Endodermal cell (in vitro differentiated cells): ENCODE data around the gene LPAR3. TPM values are rescaled to one million over a fixed set of nuclear protein-coding genes. Genes with fewer than 3 reads are reported as not detected.

Experiments
- DNase-seq: peaks from one replicate; pipeline ENCODE4 v3.0.0-alpha.2; 2017
- H3K27ac ChIP-seq: 2 replicates; pipeline ENCODE4 v1.5.1; 2013; ENCODE audit warnings: mild to moderate bottlenecking, low read depth, low read length, moderate library complexity
- H3K27me3 ChIP-seq: 2 replicates; pipeline ENCODE4 v1.6.1; 2013; ENCODE audit warnings: mild to moderate bottlenecking, low read length, moderate library complexity; ENCODE audit not compliant: insufficient read depth, control insufficient read depth, poor library complexity, severe bottlenecking
- H3K36me3 ChIP-seq: 2 replicates; pipeline ENCODE4 v1.7.0; 2013; ENCODE audit warnings: mild to moderate bottlenecking, low read length, moderate library complexity; ENCODE audit not compliant: control insufficient read depth, insufficient read depth
- H3K4me1 ChIP-seq: one replicate; pipeline ENCODE4 v1.7.0; 2013; ENCODE audit warnings: low read length; ENCODE audit not compliant: control insufficient read depth, insufficient read depth
- H3K4me3 ChIP-seq: 2 replicates; pipeline ENCODE4 v1.5.1; 2013; ENCODE audit warnings: mild to moderate bottlenecking, low read length, moderate library complexity
- H3K9ac ChIP-seq: 2 replicates; pipeline ENCODE4 v1.6.1; 2013; ENCODE audit warnings: mild to moderate bottlenecking, low read length, moderate library complexity; ENCODE audit not compliant: poor library complexity, severe bottlenecking; ENCODE audit errors: extremely low read depth
- H3K9me3 ChIP-seq: 2 replicates; pipeline ENCODE4 v1.6.1; 2013; ENCODE audit warnings: mild to moderate bottlenecking, low read length, moderate library complexity; ENCODE audit not compliant: control insufficient read depth
- H3K27ac Mint-ChIP-seq: 2 replicates; pipeline ENCODE4 v1.8.0; 2020; ENCODE audit warnings: mixed read lengths
- H3K27me3 Mint-ChIP-seq: 2 replicates; pipeline ENCODE4 v1.8.0; 2021; ENCODE audit warnings: mild to moderate bottlenecking, mixed read lengths; ENCODE audit not compliant: insufficient read depth
- H3K36me3 Mint-ChIP-seq: 2 replicates; pipeline ENCODE4 v1.8.0; 2020; ENCODE audit warnings: low read depth, mixed read lengths
- H3K4me1 Mint-ChIP-seq: 2 replicates; pipeline ENCODE4 v1.8.0; 2020; ENCODE audit warnings: mixed read lengths
- H3K4me3 Mint-ChIP-seq: 2 replicates; pipeline ENCODE4 v1.8.0; 2020; ENCODE audit warnings: mild to moderate bottlenecking, moderate library complexity, mixed read lengths
- H3K9me3 Mint-ChIP-seq: 2 replicates; pipeline ENCODE4 v1.8.0; 2020; ENCODE audit warnings: mild to moderate bottlenecking, mixed read lengths
- WGBS, 2 experiments: methylation state at CpG; one replicate each; pipeline versions ENCODE4 v1.1.5 to v1.1.7; 2013; ENCODE audit warnings: missing lambda C conversion rate in 2 of 2, mixed read lengths in 1 of 2; ENCODE audit not compliant: insufficient coverage in 1 of 2, insufficient read length in 1 of 2; 5-methylcytosine and 5-hydroxymethylcytosine counted together
- total RNA-seq, 2 donors: library from RNA; stranded (reverse); fragmentation: NEBNext Ultra II Directional in 1 of 2; extraction: Animal tissue kit (Norgen Biotek cat#: 25700) in 1 of 2; gene quantifications; 2 replicates in 1 of 2; 3 replicates in 1 of 2; pipeline ENCODE4 v1.2.1, GENCODE V29; 2021
- TF ChIP-seq, protein P1 (sequence below): fragments of 200-600 bp; sonication (generic); conservative IDR thresholded peaks from 2 replicates; pipeline ENCODE4 v1.5.0; 2021; ENCODE audit warnings: antibody characterized with exemption, mild to moderate bottlenecking

The LPAR3 gene
- total RNA-seq, 2 donors from 2014 or later, result 0.89 to 3.7 TPM

DNA sequence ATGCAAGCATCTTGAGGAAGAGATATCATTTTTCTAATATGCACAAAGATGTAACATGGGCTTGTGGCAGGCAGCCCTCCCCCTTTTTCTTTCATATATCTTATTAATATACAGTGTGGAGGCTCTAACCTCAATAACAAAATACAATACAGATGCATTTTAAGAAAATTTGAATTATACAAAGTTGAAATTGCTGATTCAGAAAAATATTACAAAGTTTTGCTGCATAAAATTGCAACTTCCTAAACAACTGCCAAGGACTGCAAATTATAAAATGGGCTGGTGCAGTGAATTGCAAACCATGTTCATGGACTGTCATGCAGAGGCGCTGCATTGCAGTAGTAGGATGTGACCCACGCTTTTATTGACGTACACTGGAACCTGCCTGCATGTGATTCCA, 84.0 kb downstream of the LPAR3 start:
- Histone ChIP-seq H3K36me3 (no peaks in the 10 kb centered on the region), H3K9me3 (no peaks in the 10 kb centered on the region), H3K27me3 (no peaks in the 10 kb centered on the region), H3K9ac (no peak overlapping the region), H3K4me3 (no peak overlapping the region), H3K4me1 (no peaks in the 10 kb centered on the region), H3K27ac (no peak overlapping the region)
- Mint-ChIP-seq H3K27me3 (no peaks in the 10 kb centered on the region), H3K36me3 (no peaks in the 10 kb centered on the region), H3K4me3 (no peak overlapping the region), H3K9me3 (no peaks in the 10 kb centered on the region), H3K4me1 (no peaks in the 10 kb centered on the region), H3K27ac (no peak overlapping the region)
- TF ChIP-seq, protein P1, sequence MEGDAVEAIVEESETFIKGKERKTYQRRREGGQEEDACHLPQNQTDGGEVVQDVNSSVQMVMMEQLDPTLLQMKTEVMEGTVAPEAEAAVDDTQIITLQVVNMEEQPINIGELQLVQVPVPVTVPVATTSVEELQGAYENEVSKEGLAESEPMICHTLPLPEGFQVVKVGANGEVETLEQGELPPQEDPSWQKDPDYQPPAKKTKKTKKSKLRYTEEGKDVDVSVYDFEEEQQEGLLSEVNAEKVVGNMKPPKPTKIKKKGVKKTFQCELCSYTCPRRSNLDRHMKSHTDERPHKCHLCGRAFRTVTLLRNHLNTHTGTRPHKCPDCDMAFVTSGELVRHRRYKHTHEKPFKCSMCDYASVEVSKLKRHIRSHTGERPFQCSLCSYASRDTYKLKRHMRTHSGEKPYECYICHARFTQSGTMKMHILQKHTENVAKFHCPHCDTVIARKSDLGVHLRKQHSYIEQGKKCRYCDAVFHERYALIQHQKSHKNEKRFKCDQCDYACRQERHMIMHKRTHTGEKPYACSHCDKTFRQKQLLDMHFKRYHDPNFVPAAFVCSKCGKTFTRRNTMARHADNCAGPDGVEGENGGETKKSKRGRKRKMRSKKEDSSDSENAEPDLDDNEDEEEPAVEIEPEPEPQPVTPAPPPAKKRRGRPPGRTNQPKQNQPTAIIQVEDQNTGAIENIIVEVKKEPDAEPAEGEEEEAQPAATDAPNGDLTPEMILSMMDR, result no peak
- DNase-seq, result no peak
- WGBS, 2 experiments, result 96 to 100% methylated on average over 1 to 3 of the region's 3 CpGs

- Mint-ChIP-seq H3K9me3 (no peaks in the 10 kb centered on the region), H3K36me3 (no peaks in the 10 kb centered on the region), H3K4me1 (no peaks in the 10 kb centered on the region), H3K4me3 (no peak overlapping the region), H3K27ac (no peak overlapping the region), H3K27me3 (no peaks in the 10 kb centered on the region)
- no peaks in the 10 kb centered on the region for H3K9me3 ChIP-seq
- no peaks in the 10 kb centered on the region for H3K36me3 ChIP-seq
- no peaks in the 10 kb centered on the region for H3K4me1 ChIP-seq
- WGBS, 2 experiments, result 100% methylated on average over 1 of the region's 1 CpG
- H3K27ac ChIP-seq, result no peak overlapping the region
- no peak overlapping the region for H3K4me3 ChIP-seq
- H3K9ac ChIP-seq, result no peak overlapping the region
- H3K27me3 ChIP-seq, result no peaks in the 10 kb centered on the region
- DNase-seq, result no peak
- TF ChIP-seq, protein P1, result no peak
Measured at GRCh38 chr1:84803604-84804003, 89.4 kb downstream of the LPAR3 start.

DNA sequence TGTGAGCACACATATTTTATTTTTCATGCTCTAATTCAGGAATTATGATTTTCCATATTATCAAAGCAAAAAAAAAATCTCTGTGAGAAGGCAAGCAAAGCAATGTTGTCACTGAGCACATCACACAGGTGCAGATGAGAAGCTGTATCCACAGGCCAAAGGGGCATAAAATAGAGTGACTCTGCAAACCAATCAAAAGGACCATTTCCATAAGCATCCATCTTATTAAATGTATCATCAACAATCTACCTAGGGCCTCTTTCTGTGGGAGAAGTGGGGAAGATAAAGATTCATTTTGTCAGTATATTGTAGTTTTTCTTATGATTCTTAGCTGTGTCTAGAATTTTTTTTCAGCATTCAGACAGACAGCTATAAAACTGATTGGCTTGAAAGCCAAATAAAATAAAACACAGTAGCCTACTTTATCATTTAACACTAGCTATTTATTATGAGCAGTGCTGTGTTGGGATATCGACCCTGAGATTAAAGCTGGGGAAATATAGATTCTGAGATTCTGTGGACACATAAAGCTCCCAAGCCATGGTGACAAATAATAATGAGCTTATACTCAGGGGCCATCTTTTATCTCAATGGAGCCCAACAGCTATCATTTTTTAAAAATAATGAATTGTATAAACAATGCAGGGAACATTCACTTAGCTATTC, 90.3 kb downstream of the LPAR3 start:
- no peak overlapping the region for H3K27ac Mint-ChIP-seq
- no peaks in the 10 kb centered on the region for H3K36me3 Mint-ChIP-seq
- H3K9me3 ChIP-seq, result no peaks in the 10 kb centered on the region
- no peak for DNase-seq
- no peak overlapping the region for H3K27ac ChIP-seq
- no peak overlapping the region for H3K9ac ChIP-seq
- H3K4me3 ChIP-seq, result no peak overlapping the region
- WGBS, 2 experiments, result 100% methylated on average over 1 of the region's 1 CpG; no CpG with 5 or more reads in 1 of the 2 experiments
- H3K4me1 ChIP-seq, result no peaks in the 10 kb centered on the region
- H3K9me3 Mint-ChIP-seq, result no peaks in the 10 kb centered on the region
- no peaks in the 10 kb centered on the region for H3K4me1 Mint-ChIP-seq
- H3K27me3 Mint-ChIP-seq, result no peaks in the 10 kb centered on the region
- no peaks in the 10 kb centered on the region for H3K27me3 ChIP-seq
- no peak overlapping the region for H3K4me3 Mint-ChIP-seq
- H3K36me3 ChIP-seq, result no peaks in the 10 kb centered on the region
- TF ChIP-seq, protein P1, result no peak
